Bronchial epithelial cell (primary cell): ENCODE measurements around the gene UQCRQ. TPM values are rescaled to one million over a fixed set of nuclear protein-coding genes. Genes with fewer than 3 reads are reported as not detected.
A peak's percentile ranks its signal among the peaks of the same experiment; 100 is the strongest.

Source experiments
- DNase-seq: peaks from one replicate; pipeline ENCODE4 v3.0.0-alpha.2; 2010; ENCODE audit warnings: low read depth
- FAIRE-seq: peaks from 2 replicates; lab custom pipeline; 2011; peaks lifted over from hg19 to GRCh38; lab: Jason Lieb, UNC
- H3K27me3 ChIP-seq: 2 replicates; pipeline ENCODE4 v1.5.1; 2011; ENCODE audit warnings: low read length; ENCODE audit not compliant: control insufficient read depth, insufficient read depth
- H3K36me3 ChIP-seq: 2 replicates; pipeline ENCODE4 v1.5.1; 2011; ENCODE audit warnings: low read length; ENCODE audit not compliant: control insufficient read depth, insufficient read depth
- H3K4me3 ChIP-seq: 2 replicates; pipeline ENCODE4 v1.5.1; 2011; ENCODE audit warnings: mild to moderate bottlenecking, low read depth, low read length, control low read depth
- total RNA-seq: library from RNA; depleted of rRNA; stranded (reverse); fragments of >200 nt; gene quantifications from 2 replicates; pipeline ENCODE4 v1.2.1, GENCODE V29; 2014
- TF ChIP-seq, protein P1 (sequence below): IDR thresholded peaks from 2 replicates; pipeline ENCODE4 v1.5.1; 2011; ENCODE audit warnings: mild to moderate bottlenecking, moderate library complexity, low read length, control low read depth, inconsistent platforms; ENCODE audit not compliant: insufficient read depth, severe bottlenecking

UQCRQ gene
- total RNA-seq, 1 donor from 2014 or later: 78.2 TPM

DNA sequence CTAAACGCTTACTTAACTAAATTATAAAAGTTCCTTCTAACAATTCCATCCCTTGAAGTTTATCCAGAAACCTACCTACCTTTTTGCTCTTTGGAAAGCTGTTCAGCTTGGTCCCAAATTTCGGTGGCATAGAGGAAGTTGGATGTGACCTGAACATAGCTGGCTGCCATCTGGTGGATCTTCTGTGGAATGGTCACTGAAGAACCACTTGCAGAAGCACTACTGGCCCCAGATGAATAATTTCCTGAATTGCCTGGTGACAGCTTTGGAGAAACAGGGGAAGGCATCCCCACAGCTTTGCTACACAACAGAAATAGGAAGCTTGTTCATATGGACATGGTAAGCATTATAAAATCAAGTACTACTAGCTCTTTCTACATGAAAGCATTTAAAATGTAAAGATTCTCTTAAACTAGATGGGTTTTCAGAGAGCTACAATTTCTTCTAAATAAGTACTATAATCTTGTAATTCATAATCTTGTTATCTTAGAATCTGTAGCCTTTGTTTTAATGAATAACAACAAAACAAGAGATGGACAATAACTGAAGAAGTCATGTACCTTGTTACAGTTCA, 16.9 kb downstream of the UQCRQ start:
- H3K4me3 ChIP-seq: no peak overlapping the region
- DNase-seq (peak; percentile 58), FAIRE-seq (no peak)
- H3K36me3 ChIP-seq: peaks cover 28% of the 10 kb centered on the region
- TF ChIP-seq, protein P1, sequence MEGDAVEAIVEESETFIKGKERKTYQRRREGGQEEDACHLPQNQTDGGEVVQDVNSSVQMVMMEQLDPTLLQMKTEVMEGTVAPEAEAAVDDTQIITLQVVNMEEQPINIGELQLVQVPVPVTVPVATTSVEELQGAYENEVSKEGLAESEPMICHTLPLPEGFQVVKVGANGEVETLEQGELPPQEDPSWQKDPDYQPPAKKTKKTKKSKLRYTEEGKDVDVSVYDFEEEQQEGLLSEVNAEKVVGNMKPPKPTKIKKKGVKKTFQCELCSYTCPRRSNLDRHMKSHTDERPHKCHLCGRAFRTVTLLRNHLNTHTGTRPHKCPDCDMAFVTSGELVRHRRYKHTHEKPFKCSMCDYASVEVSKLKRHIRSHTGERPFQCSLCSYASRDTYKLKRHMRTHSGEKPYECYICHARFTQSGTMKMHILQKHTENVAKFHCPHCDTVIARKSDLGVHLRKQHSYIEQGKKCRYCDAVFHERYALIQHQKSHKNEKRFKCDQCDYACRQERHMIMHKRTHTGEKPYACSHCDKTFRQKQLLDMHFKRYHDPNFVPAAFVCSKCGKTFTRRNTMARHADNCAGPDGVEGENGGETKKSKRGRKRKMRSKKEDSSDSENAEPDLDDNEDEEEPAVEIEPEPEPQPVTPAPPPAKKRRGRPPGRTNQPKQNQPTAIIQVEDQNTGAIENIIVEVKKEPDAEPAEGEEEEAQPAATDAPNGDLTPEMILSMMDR: peak; percentile 68
- no peaks in the 10 kb centered on the region for H3K27me3 ChIP-seq

DNA sequence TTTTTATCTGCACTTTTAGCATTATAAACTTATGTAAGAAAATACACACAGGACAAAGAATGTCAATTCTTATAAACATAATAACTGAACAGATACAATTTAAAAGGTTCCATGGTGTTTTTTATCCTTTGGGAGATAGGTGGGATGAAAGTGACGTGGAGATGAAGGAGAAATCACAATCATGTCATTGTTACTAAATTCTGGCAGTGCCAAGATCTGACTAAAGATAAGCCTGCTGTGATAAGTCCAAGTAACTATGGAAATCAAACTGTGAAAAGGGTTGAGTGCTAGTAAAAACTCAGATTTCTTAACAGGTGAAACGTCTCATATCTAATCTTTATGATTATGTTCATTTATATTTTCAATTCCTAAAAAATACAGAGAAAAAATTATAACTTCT, 18.1 kb downstream of the UQCRQ start:
- Histone ChIP-seq H3K4me3 (no peak overlapping the region), H3K36me3 (peaks cover 29% of the 10 kb centered on the region), H3K27me3 (no peaks in the 10 kb centered on the region)
- no peak for DNase-seq
- no peak for FAIRE-seq
- TF ChIP-seq, protein P1: no peak

DNA sequence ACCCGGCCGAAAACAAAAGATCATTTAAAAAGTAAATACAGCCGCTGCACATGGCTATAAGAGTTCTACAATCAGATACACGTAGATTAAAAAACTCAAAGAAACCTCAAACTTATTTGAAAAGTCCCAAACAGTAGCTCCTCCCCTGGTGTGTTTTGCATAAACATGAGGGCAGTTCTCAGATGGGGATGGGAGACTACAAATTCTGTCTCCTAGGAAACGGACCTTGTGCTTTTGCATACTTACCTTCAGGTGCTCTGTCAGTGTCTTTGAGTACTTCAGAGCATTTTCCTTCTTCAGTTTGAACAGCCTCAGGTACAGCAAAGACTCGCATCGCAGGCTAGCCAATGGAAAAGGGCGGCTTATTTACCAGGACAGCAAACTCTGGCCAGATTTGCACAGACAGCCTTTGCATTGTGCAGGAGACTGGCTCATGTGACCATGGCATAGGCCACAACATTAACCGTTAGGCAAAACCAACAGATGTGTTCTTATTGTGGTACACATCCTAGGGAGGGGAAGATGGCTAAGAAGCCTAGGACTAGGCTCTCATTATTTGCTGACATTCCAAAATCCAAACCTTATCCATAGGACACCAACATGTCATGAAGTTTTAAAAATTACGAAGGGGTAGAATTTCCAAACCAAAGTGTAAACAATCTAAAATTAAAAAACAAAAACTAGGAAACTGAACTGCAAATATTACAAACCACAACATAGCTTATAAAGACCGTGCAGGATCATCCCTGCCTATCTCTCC, 19.8 kb downstream of the UQCRQ start:
- H3K4me3 ChIP-seq: no peak overlapping the region
- DNase-seq (no peak), FAIRE-seq (no peak)
- H3K36me3 ChIP-seq: peaks cover 21% of the 10 kb centered on the region
- TF ChIP-seq, protein P1: no peak
- no peaks in the 10 kb centered on the region for H3K27me3 ChIP-seq

DNA sequence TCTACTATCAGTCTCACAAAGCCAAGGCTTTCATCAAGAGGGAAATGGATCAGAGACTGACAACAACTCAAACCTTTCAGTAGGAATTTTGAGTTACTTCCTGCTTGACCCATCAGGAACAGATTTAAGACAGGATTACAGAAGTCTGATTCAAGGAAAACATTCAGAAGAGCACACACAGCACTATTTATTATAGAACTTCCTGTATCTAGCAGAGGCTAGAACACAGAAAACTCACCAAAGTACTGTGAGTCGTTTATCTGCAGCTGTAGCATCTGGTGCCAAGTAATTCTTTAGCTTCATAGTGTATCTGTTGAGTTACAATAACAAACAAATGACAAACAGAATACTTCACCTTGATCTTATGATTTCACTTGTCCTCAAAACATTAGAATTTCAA, 20.8 kb downstream of the UQCRQ start:
- DNase-seq (no peak), FAIRE-seq (no peak)
- Histone ChIP-seq H3K4me3 (no peak overlapping the region), H3K36me3 (peaks cover 21% of the 10 kb centered on the region), H3K27me3 (no peaks in the 10 kb centered on the region)
- TF ChIP-seq, protein P1: no peak

DNA sequence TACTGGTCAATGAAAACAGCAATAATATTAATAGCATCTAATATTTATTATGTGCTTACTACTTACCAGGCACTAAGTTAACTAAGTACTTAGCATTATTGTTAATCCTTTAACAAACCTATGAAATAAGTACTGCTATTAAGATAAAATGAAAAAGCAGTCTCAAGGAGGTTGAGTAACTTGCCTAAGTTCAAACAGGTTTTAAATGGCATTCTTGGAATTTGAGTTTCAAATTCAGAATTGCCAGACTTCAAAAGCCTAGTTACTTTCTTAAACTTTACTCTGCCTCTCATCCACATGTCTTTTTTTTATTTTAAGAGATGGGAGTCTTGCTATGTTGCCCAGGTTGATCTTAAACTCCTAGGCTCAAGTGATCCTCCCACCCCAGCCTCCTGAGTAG, 23.1 kb downstream of the UQCRQ start:
- TF ChIP-seq, protein P1: no peak
- peaks cover 24% of the 10 kb centered on the region for H3K36me3 ChIP-seq
- DNase-seq (no peak), FAIRE-seq (no peak)
- no peak overlapping the region for H3K4me3 ChIP-seq
- H3K27me3 ChIP-seq: no peaks in the 10 kb centered on the region

DNA sequence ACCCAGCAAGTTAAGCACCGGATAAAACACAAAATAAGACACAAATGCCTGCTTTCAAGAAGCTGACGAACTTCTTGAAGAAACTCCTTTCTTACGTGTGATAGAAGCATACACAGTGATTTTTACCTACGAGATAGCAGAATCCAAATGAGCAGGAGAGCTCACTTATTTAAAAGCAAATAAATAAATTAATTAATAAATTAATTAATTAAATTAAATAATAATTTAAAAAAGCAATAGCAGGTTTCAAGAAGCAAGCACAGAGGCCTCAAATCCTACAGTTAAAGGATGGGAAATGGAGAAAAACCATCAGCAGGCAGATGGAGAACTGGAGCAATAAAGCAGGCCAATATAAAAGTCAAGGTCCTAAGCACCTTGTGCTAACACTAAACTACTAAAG, 24.4 kb downstream of the UQCRQ start:
- Histone ChIP-seq H3K4me3 (no peak overlapping the region), H3K36me3 (peaks cover 28% of the 10 kb centered on the region), H3K27me3 (no peaks in the 10 kb centered on the region)
- FAIRE-seq (no peak), DNase-seq (no peak)
- TF ChIP-seq, protein P1: no peak
